OCI-LY7 (cell line): ENCODE measurements around the gene THSD7B. TPM values are rescaled to one million over a fixed set of nuclear protein-coding genes. Genes with fewer than 3 reads are reported as not detected.

Experiments used
- BruUV-seq: library from RNA; stranded (reverse); fragments of 400-500 nt; replicated peaks from 2 replicates; lab custom pipeline; 2021; lab: Mats Ljungman, UMichigan
- CTCF ChIA-PET: fragments of 300-600 bp; sonication (Branson Sonifier 250); formaldehyde crosslinking; loops from one replicate; lab custom pipeline; 2022; ENCODE audit warnings: antibody characterized with exemption; ENCODE audit not compliant: unreplicated experiment; lab: Charles Lee
- POLR2A ChIA-PET: fragments of 300-600 bp; sonication (Branson Sonifier 250); formaldehyde crosslinking; loops from one replicate; lab custom pipeline; 2022; ENCODE audit warnings: antibody characterized with exemption; lab: Charles Lee
- DNase-seq: peaks from one replicate; pipeline ENCODE4 v3.0.0-alpha.2; 2015; ENCODE audit warnings: low spot score
- H2AFZ ChIP-seq: fragments of 200-600 bp; sonication (generic), shearing (Covaris generic); 2 replicates; pipeline ENCODE4 v1.6.1; 2014; ENCODE audit warnings: mild to moderate bottlenecking, antibody characterized with exemption, low read length, moderate library complexity
- H3K27ac ChIP-seq: fragments of 200-600 bp; sonication (generic); 2 replicates; pipeline ENCODE4 v1.5.1; 2014; ENCODE audit warnings: mixed run types, low read depth, mild to moderate bottlenecking, moderate library complexity, low read length, inconsistent platforms; ENCODE audit not compliant: poor library complexity, severe bottlenecking
- H3K36me3 ChIP-seq: fragments of 200-600 bp; sonication (generic); 2 replicates; pipeline ENCODE4 v1.6.1; 2014; ENCODE audit warnings: mild to moderate bottlenecking, antibody characterized with exemption, low read length, moderate library complexity, mixed read lengths; ENCODE audit not compliant: insufficient read depth
- H3K4me1 ChIP-seq: fragments of 200-600 bp; sonication (generic); 2 replicates; pipeline ENCODE4 v1.5.1; 2014; ENCODE audit warnings: mild to moderate bottlenecking, low read length; ENCODE audit not compliant: insufficient read depth, poor library complexity, severe bottlenecking
- H3K4me2 ChIP-seq: fragments of 200-600 bp; sonication (generic); 2 replicates; pipeline ENCODE4 v1.6.1; 2014; ENCODE audit warnings: mild to moderate bottlenecking, low read length
- H3K4me3 ChIP-seq: fragments of 200-600 bp; sonication (generic); 2 replicates; pipeline ENCODE4 v1.5.1; 2014; ENCODE audit warnings: mild to moderate bottlenecking, low read depth, low read length; ENCODE audit not compliant: poor library complexity, severe bottlenecking
- H3K79me2 ChIP-seq: fragments of 200-600 bp; sonication (generic); 2 replicates; pipeline ENCODE4 v1.6.1; 2016; ENCODE audit warnings: low read depth, mild to moderate bottlenecking, low read length, moderate library complexity, mixed read lengths; ENCODE audit not compliant: insufficient read depth
- H3K9me2 ChIP-seq: fragments of 200-600 bp; sonication (generic); 2 replicates; pipeline ENCODE4 v1.6.1; 2016; ENCODE audit warnings: mild to moderate bottlenecking, low read length, mixed read lengths; ENCODE audit not compliant: insufficient read depth
- H3K9me3 ChIP-seq: fragments of 200-600 bp; sonication (generic); 2 replicates; pipeline ENCODE4 v1.6.1; 2014; ENCODE audit warnings: mild to moderate bottlenecking, mixed run types, low read length, mixed read lengths
- H4K20me1 ChIP-seq: fragments of 200-600 bp; sonication (generic); 2 replicates; pipeline ENCODE4 v1.6.1; 2014; ENCODE audit warnings: mild to moderate bottlenecking, antibody characterized with exemption, low read length, moderate library complexity, mixed read lengths; ENCODE audit not compliant: insufficient read depth
- CTCF ChIP-seq: fragments of 200-600 bp; sonication (generic); conservative IDR thresholded peaks from 2 replicates; pipeline ENCODE4 v1.5.1; 2014; ENCODE audit warnings: mild to moderate bottlenecking, antibody characterized with exemption, low read length, moderate library complexity, mixed read lengths
- EZH2phosphoT487 ChIP-seq: fragments of 200-600 bp; sonication (generic); IDR thresholded peaks from 2 replicates; pipeline ENCODE4 v1.6.1; 2018; ENCODE audit warnings: low read depth, borderline replicate concordance, mild to moderate bottlenecking, mixed run types, antibody characterized with exemption, low read length, moderate library complexity, mixed read lengths
- intact Hi-C: fragments of 100-400 bp; cut with micrococcal nuclease; formaldehyde crosslinking; loops from one replicate; pipeline ENCODE4 v1.10.0; 2022; ENCODE audit not compliant: unreplicated experiment
- total RNA-seq, 2 experiments: library from RNA; depleted of rRNA in 1 of 2; stranded (reverse); fragments of >200 nt in 1 of 2; shearing (Covaris generic) in 1 of 2; gene quantifications; 2 replicates each; pipeline ENCODE4 v1.2.3, GENCODE V29; 2014 to 2022

THSD7B gene
- total RNA-seq, 2 experiments from 2014 or later = 1.8 TPM

- Histone ChIP-seq H3K4me3 (no peak overlapping the region), H3K4me1 (no peaks in the 10 kb centered on the region), H3K4me2 (no peak overlapping the region), H3K79me2 (no peaks in the 10 kb centered on the region), H3K9me2 (no peaks in the 10 kb centered on the region), H2AFZ (no peak overlapping the region), H3K36me3 (no peaks in the 10 kb centered on the region), H4K20me1 (no peaks in the 10 kb centered on the region), H3K9me3 (no peaks in the 10 kb centered on the region), H3K27ac (no peak overlapping the region)
- no peak for DNase-seq
- ChIA-PET CTCF (no interaction called here), POLR2A (interaction anchor here (0.6 kb wide), 1 partner anchor 1087 kb away, joined by 3 read pairs; no protein-coding TSS in a partner anchor)
- no TSS peak for BruUV-seq
- TF ChIP-seq EZH2phosphoT487 (no peak), CTCF (no peak)
- intact Hi-C loops = no loop called here
These were observed 413.6 kb downstream of the THSD7B start for GRCh38 chr2:137178951-137179377.

- POLR2A ChIA-PET = no interaction called here
- no peaks in the 10 kb centered on the region for H3K9me3 ChIP-seq
- TF ChIP-seq CTCF (no peak), EZH2phosphoT487 (no peak)
- BruUV-seq = no TSS peak
- no peak overlapping the region for H3K4me2 ChIP-seq
- DNase-seq = no peak
- H3K9me2 ChIP-seq = no peaks in the 10 kb centered on the region
- H4K20me1 ChIP-seq = no peaks in the 10 kb centered on the region
- CTCF ChIA-PET = no interaction called here
- no peaks in the 10 kb centered on the region for H3K4me1 ChIP-seq
- no peak overlapping the region for H3K27ac ChIP-seq
- H3K4me3 ChIP-seq = no peak overlapping the region
- no peak overlapping the region for H2AFZ ChIP-seq
- intact Hi-C loops = no loop called here
- no peaks in the 10 kb centered on the region for H3K36me3 ChIP-seq
- H3K79me2 ChIP-seq = no peaks in the 10 kb centered on the region
These were observed 414.2 kb downstream of the THSD7B start for GRCh38 chr2:137179542-137179941.

GRCh38 chr2:137180012-137180411, 414.7 kb downstream of the THSD7B start:
- POLR2A ChIA-PET = interaction anchor here (0.7 kb wide), 1 partner anchor 48 kb away, joined by 3 read pairs; no protein-coding TSS in a partner anchor
- no peaks in the 10 kb centered on the region for H3K79me2 ChIP-seq
- TF ChIP-seq CTCF = no peak
- TF ChIP-seq EZH2phosphoT487 = no peak
- no TSS peak for BruUV-seq
- no peaks in the 10 kb centered on the region for H3K4me1 ChIP-seq
- H3K9me3 ChIP-seq = no peaks in the 10 kb centered on the region
- H4K20me1 ChIP-seq = no peaks in the 10 kb centered on the region
- H2AFZ ChIP-seq = no peak overlapping the region
- CTCF ChIA-PET = no interaction called here
- H3K36me3 ChIP-seq = no peaks in the 10 kb centered on the region
- intact Hi-C loops = no loop called here
- H3K4me2 ChIP-seq = no peak overlapping the region
- no peaks in the 10 kb centered on the region for H3K9me2 ChIP-seq
- no peak overlapping the region for H3K27ac ChIP-seq
- no peak overlapping the region for H3K4me3 ChIP-seq
- DNase-seq = no peak
